AG08396 (cell line): Measurements from ENCODE around the gene PGBD5.

ENCODE experiments used
- DNase-seq: peaks from one replicate; pipeline ENCODE4 v3.0.0; 2012; ENCODE audit warnings: low spot score, mixed read lengths

Gene PGBD5

GRCh38 chr1:230300322-230301301 lies 125.5 kb downstream of the PGBD5 start:
- no peak for DNase-seq

GRCh38 chr1:230299191-230300006 lies 126.7 kb downstream of the PGBD5 start:
- no peak for DNase-seq

- no peak for DNase-seq
These were observed 130.8 kb downstream of the PGBD5 start for GRCh38 chr1:230295367-230295766.

- no peak for DNase-seq
These were observed 132.8 kb downstream of the PGBD5 start for GRCh38 chr1:230293390-230293700.

- DNase-seq, result no peak
These were observed 133.3 kb downstream of the PGBD5 start for GRCh38 chr1:230292689-230293389.

- no peak for DNase-seq
These were observed 134.2 kb downstream of the PGBD5 start for GRCh38 chr1:230291731-230292620.

- DNase-seq, result no peak
These were observed 136.8 kb downstream of the PGBD5 start for GRCh38 chr1:230289350-230289644.

- no peak for DNase-seq
These were observed 137.3 kb downstream of the PGBD5 start for GRCh38 chr1:230288641-230289349.

GRCh38 chr1:230287674-230288315 lies 138.3 kb downstream of the PGBD5 start:
- DNase-seq, result no peak

- no peak for DNase-seq
These were observed 139.3 kb downstream of the PGBD5 start for GRCh38 chr1:230286890-230287269.

- no peak for DNase-seq
These were observed 139.8 kb downstream of the PGBD5 start for GRCh38 chr1:230286166-230286889.

GRCh38 chr1:230285351-230285750 lies 140.8 kb downstream of the PGBD5 start:
- DNase-seq, result no peak

GRCh38 chr1:230284891-230285290 lies 141.2 kb downstream of the PGBD5 start:
- DNase-seq, result no peak

- no peak for DNase-seq
These were observed 142.5 kb downstream of the PGBD5 start for GRCh38 chr1:230283678-230284077.

- DNase-seq, result no peak
These were observed 144.0 kb downstream of the PGBD5 start for GRCh38 chr1:230282157-230282556.

GRCh38 chr1:230281556-230281955 lies 144.6 kb downstream of the PGBD5 start:
- DNase-seq, result no peak

- DNase-seq, result no peak
These were observed 145.2 kb downstream of the PGBD5 start for GRCh38 chr1:230280906-230281413.

GRCh38 chr1:230280054-230280795 lies 145.9 kb downstream of the PGBD5 start:
- no peak for DNase-seq

GRCh38 chr1:230279583-230279945 lies 146.6 kb downstream of the PGBD5 start:
- no peak for DNase-seq
